ENCODE measurements around the gene HOXB7. TPM values are rescaled to one million over a fixed set of nuclear protein-coding genes. Genes with fewer than 3 reads are reported as not detected.
A peak's percentile ranks its signal among the peaks of the same experiment; 100 is the strongest.

The HOXB7 gene
- total and polyA plus RNA-seq, 9 donors, result 0.23 to 6.9 (median 1.3) TPM

GRCh38 chr17:48627118-48627597, 16.3 kb upstream of the HOXB7 start:
- peaks cover 2% of the 10 kb centered on the region for H3K4me1 ChIP-seq (ENCODE audit: insufficient read depth)
- WGBS, 3 donors, result 4 to 12% (median 6%) methylated on average over 5 of the region's 5 CpGs
- H3K27ac ChIP-seq, result no peak overlapping the region
- no peak for DNase-seq
- no peaks in the 10 kb centered on the region for H3K36me3 ChIP-seq
- peaks cover 2% of the 10 kb centered on the region for H3K27me3 ChIP-seq
- no peak for TF ChIP-seq POLR2A (IDR thresholded peaks at IDR 0.05)
- no peak for TF ChIP-seq CTCF (IDR thresholded peaks at IDR 0.05)
- TF ChIP-seq EP300 (IDR thresholded peaks at IDR 0.05), result no peak
- no peak overlapping the region for H3K4me3 ChIP-seq
- intact Hi-C loops (cut with DNase I), result loop anchor here in 1 of 4 donors (10.0 kb wide), 1 partner anchor 292 kb away; no protein-coding TSS in a partner anchor
- no peaks in the 10 kb centered on the region for H3K9me3 ChIP-seq

- DNase-seq, result no peak
- Histone ChIP-seq H3K36me3 (no peaks in the 10 kb centered on the region), H3K9me3 (no peaks in the 10 kb centered on the region), H3K4me3 (peak within 1 kb of the TSS; percentile 33), H3K27me3 (peaks cover 5% of the 10 kb centered on the region), H3K27ac (no peak within 1 kb of the TSS), H3K4me1 (ENCODE audit: insufficient read depth) (peaks cover 2% of the 10 kb centered on the region)
- TF ChIP-seq CTCF (IDR thresholded peaks at IDR 0.05) (no peak), POLR2A (IDR thresholded peaks at IDR 0.05) (no peak), EP300 (IDR thresholded peaks at IDR 0.05) (no peak)
- intact Hi-C loops (cut with DNase I), result loop anchor here in 1 of 4 donors (10.0 kb wide), 1 partner anchor 292 kb away; no protein-coding TSS in a partner anchor
- 1 to 3% (median 2%) methylated on average over 41 to 50 of the region's 50 CpGs for WGBS, 3 donors
Observed at GRCh38 chr17:48626245-48627117, 15.7 kb upstream of the HOXB7 start, which contains the start of gene HOXB9. Gene HOXB9, minus strand, starts transcription at chr17:48626358. Its CDS starts 89 bp downstream, at chr17:48626269.

DNA sequence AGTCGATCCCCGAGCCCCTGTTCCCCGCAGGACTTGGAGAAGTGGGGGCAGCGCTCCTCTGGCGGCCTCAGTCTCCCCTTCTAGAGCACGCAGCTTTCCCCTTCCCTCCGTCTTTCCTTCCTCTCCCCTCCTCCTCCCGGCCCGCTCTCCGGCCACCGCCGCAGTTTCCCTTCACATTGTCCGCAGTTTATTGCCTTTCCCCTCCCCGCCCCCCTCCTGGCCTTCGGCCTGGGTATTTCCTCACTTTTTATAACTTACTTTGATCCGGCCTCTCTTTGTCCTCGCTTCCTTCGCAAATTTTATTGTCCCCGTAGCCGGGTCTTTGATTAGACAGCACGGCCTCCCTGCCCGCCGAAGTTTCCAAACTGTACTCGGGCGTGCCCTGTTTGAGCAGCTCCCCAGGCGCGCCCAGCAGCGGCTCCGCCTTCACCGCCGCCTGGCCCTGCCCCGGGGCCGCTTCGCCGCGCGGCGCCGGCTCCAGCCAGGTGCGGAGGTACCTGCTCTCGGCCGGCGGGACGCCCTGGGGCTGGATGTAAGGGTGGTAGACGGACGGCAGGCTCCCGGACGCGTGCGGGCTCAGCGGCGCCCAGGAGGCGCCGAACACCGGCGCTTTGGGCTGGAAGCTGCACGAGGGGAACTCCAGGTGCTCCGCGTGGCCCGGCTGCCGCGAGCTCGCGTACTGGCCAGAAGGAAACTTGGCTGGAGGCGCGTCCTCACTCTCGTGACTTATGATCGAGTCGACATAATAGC, 14.9 kb upstream of the HOXB7 start:
- TF ChIP-seq EP300 (IDR thresholded peaks at IDR 0.05) (no peak), POLR2A (IDR thresholded peaks at IDR 0.05) (no peak)
- Histone ChIP-seq H3K4me3 (peak overlapping the region; percentile 33), H3K27me3 (peaks cover 8% of the 10 kb centered on the region), H3K9me3 (no peaks in the 10 kb centered on the region), H3K27ac (no peak overlapping the region), H3K4me1 (ENCODE audit: insufficient read depth) (peaks cover 2% of the 10 kb centered on the region), H3K36me3 (no peaks in the 10 kb centered on the region)
- intact Hi-C loops (cut with DNase I), result loop anchor here in 1 of 4 donors (10.0 kb wide), 1 partner anchor 291 kb away; no protein-coding TSS in a partner anchor
- no peak for DNase-seq
- 0 to 1% (median 0%) methylated on average over 68 to 69 of the region's 69 CpGs for WGBS, 3 donors

GRCh38 chr17:48624544-48625494, 14.0 kb upstream of the HOXB7 start:
- H3K4me3 ChIP-seq, result peak overlapping the region; percentile 33
- no peak overlapping the region for H3K27ac ChIP-seq
- intact Hi-C loops (cut with DNase I), result loop anchor here in 1 of 4 donors (10.0 kb wide), 1 partner anchor 290 kb away; no protein-coding TSS in a partner anchor

More at GRCh38 chr17:48624544-48625494, 14.0 kb upstream of the HOXB7 start:
- Histone ChIP-seq H3K4me1 (ENCODE audit: insufficient read depth) (peaks cover 2% of the 10 kb centered on the region), H3K36me3 (no peaks in the 10 kb centered on the region), H3K27me3 (peaks cover 8% of the 10 kb centered on the region), H3K9me3 (no peaks in the 10 kb centered on the region)
- no peak for DNase-seq
- WGBS, 3 donors, result 1 to 2% (median 2%) methylated on average over 48 to 66 of the region's 66 CpGs
- TF ChIP-seq EP300 (IDR thresholded peaks at IDR 0.05), result no peak
- TF ChIP-seq POLR2A (IDR thresholded peaks at IDR 0.05), result no peak
